OCI-LY1 (cell line): Measurements from ENCODE around the gene SGPL1.

Experiments
- H2AFZ ChIP-seq: fragments of 200-600 bp; sonication (generic), shearing (Covaris generic); 2 replicates; pipeline ENCODE4 v1.6.0; 2014; ENCODE audit warnings: antibody characterized with exemption, mild to moderate bottlenecking, low read length
- H3F3A ChIP-seq: fragments of 200-600 bp; sonication (generic), shearing (Covaris generic); 2 replicates; pipeline ENCODE4 v1.6.0; 2014; ENCODE audit warnings: mild to moderate bottlenecking, antibody characterized with exemption, low read length, moderate library complexity; ENCODE audit not compliant: insufficient read depth
- H3K27ac ChIP-seq: fragments of 200-600 bp; sonication (generic); 2 replicates; pipeline ENCODE4 v1.5.1; 2014; ENCODE audit warnings: low read length, mixed run types, mild to moderate bottlenecking, low read depth; ENCODE audit not compliant: poor library complexity, severe bottlenecking
- H3K27me3 ChIP-seq: fragments of 200-600 bp; sonication (generic); 2 replicates; pipeline ENCODE4 v1.6.0; 2014; ENCODE audit warnings: antibody characterized with exemption, mild to moderate bottlenecking, low read length, moderate library complexity; ENCODE audit not compliant: insufficient read depth
- H3K36me3 ChIP-seq: fragments of 200-600 bp; sonication (generic); 2 replicates; pipeline ENCODE4 v1.6.1; 2014; ENCODE audit warnings: mild to moderate bottlenecking, antibody characterized with exemption, low read length, moderate library complexity, mixed read lengths; ENCODE audit not compliant: insufficient read depth
- H3K4me1 ChIP-seq: fragments of 200-600 bp; sonication (generic); 2 replicates; pipeline ENCODE4 v1.5.1; 2014; ENCODE audit warnings: mild to moderate bottlenecking, low read length, moderate library complexity; ENCODE audit not compliant: insufficient read depth, severe bottlenecking
- H3K4me2 ChIP-seq: fragments of 200-600 bp; sonication (generic), shearing (Covaris generic); 2 replicates; pipeline ENCODE4 v1.6.1; 2014; ENCODE audit warnings: low read length
- H3K4me3 ChIP-seq: fragments of 200-600 bp; sonication (generic); 2 replicates; pipeline ENCODE4 v1.5.1; 2014; ENCODE audit warnings: low read length, low read depth, mild to moderate bottlenecking, mixed read lengths; ENCODE audit not compliant: poor library complexity, severe bottlenecking
- H3K79me2 ChIP-seq: fragments of 200-600 bp; shearing (Covaris generic); 2 replicates; pipeline ENCODE4 v1.6.1; 2016; ENCODE audit warnings: mixed run types, low read length, mixed read lengths; ENCODE audit not compliant: insufficient read depth
- H3K9ac ChIP-seq: fragments of 200-600 bp; sonication (generic), shearing (Covaris generic); 2 replicates; pipeline ENCODE4 v1.6.1; 2014; ENCODE audit warnings: mild to moderate bottlenecking, low read length, mixed read lengths
- H3K9me2 ChIP-seq: fragments of 200-600 bp; sonication (generic), shearing (Covaris generic); 2 replicates; pipeline ENCODE4 v1.6.1; 2014; ENCODE audit warnings: low read depth, mild to moderate bottlenecking, low read length, mixed read lengths
- H3K9me3 ChIP-seq: fragments of 200-600 bp; shearing (Covaris generic); 2 replicates; pipeline ENCODE4 v1.6.1; 2014; ENCODE audit warnings: low read length, mixed read lengths
- H4K20me1 ChIP-seq: fragments of 200-600 bp; sonication (generic), shearing (Covaris generic); 2 replicates; pipeline ENCODE4 v1.6.0; 2016; ENCODE audit warnings: mild to moderate bottlenecking, low read length; ENCODE audit not compliant: insufficient read depth
- CTCF ChIP-seq: fragments of 200-600 bp; sonication (generic), shearing (Covaris generic); IDR thresholded peaks from 2 replicates; pipeline ENCODE4 v1.5.1; 2017; ENCODE audit warnings: mild to moderate bottlenecking, antibody characterized with exemption, low read length, moderate library complexity, mixed read lengths
- EZH2 ChIP-seq: fragments of 200-600 bp; sonication (generic), shearing (Covaris generic); IDR thresholded peaks from 2 replicates; pipeline ENCODE4 v1.8.0; 2017; ENCODE audit warnings: borderline replicate concordance, mixed run types, mild to moderate bottlenecking, antibody characterized with exemption, low read length, moderate library complexity, mixed read lengths

SGPL1 gene

GRCh38 chr10:70902661-70903261 is 87.0 kb downstream of the SGPL1 start:
- Histone ChIP-seq H3K27me3 (peaks cover 4% of the 10 kb centered on the region), H2AFZ (no peak overlapping the region), H3K27ac (no peak overlapping the region), H3F3A (no peaks in the 10 kb centered on the region), H3K4me2 (no peak overlapping the region), H3K79me2 (no peaks in the 10 kb centered on the region), H3K9me3 (no peaks in the 10 kb centered on the region), H3K4me3 (no peak overlapping the region), H3K9ac (no peak overlapping the region), H3K4me1 (no peaks in the 10 kb centered on the region), H4K20me1 (no peaks in the 10 kb centered on the region), H3K9me2 (no peaks in the 10 kb centered on the region), H3K36me3 (no peaks in the 10 kb centered on the region)
- TF ChIP-seq CTCF, result no peak
- no peak for TF ChIP-seq EZH2

- H3K4me2 ChIP-seq, result no peak overlapping the region
- H3K36me3 ChIP-seq, result no peaks in the 10 kb centered on the region
- no peaks in the 10 kb centered on the region for H3K79me2 ChIP-seq
- H2AFZ ChIP-seq, result no peak overlapping the region
- H3K9me3 ChIP-seq, result no peaks in the 10 kb centered on the region
- peaks cover 4% of the 10 kb centered on the region for H3K27me3 ChIP-seq
- no peak overlapping the region for H3K9ac ChIP-seq
- H3K27ac ChIP-seq, result no peak overlapping the region
- H3K9me2 ChIP-seq, result no peaks in the 10 kb centered on the region
- H3K4me1 ChIP-seq, result no peaks in the 10 kb centered on the region
- H3K4me3 ChIP-seq, result no peak overlapping the region
- no peaks in the 10 kb centered on the region for H3F3A ChIP-seq
- TF ChIP-seq EZH2 (no peak), CTCF (peak; percentile 92)
- no peaks in the 10 kb centered on the region for H4K20me1 ChIP-seq
Measured at GRCh38 chr10:70903262-70903921, 87.6 kb downstream of the SGPL1 start.

- H3K9ac ChIP-seq, result no peak overlapping the region
- no peaks in the 10 kb centered on the region for H3K9me2 ChIP-seq
- no peaks in the 10 kb centered on the region for H3K36me3 ChIP-seq
- H3K4me3 ChIP-seq, result no peak overlapping the region
- H3K9me3 ChIP-seq, result no peaks in the 10 kb centered on the region
- no peaks in the 10 kb centered on the region for H4K20me1 ChIP-seq
- no peaks in the 10 kb centered on the region for H3F3A ChIP-seq
- no peak overlapping the region for H3K27ac ChIP-seq
- peaks cover 8% of the 10 kb centered on the region for H3K27me3 ChIP-seq
- no peak overlapping the region for H3K4me2 ChIP-seq
- no peaks in the 10 kb centered on the region for H3K4me1 ChIP-seq
- H3K79me2 ChIP-seq, result no peaks in the 10 kb centered on the region
- H2AFZ ChIP-seq, result no peak overlapping the region
- TF ChIP-seq EZH2 (no peak), CTCF (no peak)
Measured at GRCh38 chr10:70905071-70906021, 89.6 kb downstream of the SGPL1 start.
